ENCODE measurements around the gene MAPKAP1. TPM values are rescaled to one million over a fixed set of nuclear protein-coding genes. Genes with fewer than 3 reads are reported as not detected.

MAPKAP1 gene
- total RNA-seq, 2 donors from 2014 or later, result 56.5 to 63.8 TPM

DNA sequence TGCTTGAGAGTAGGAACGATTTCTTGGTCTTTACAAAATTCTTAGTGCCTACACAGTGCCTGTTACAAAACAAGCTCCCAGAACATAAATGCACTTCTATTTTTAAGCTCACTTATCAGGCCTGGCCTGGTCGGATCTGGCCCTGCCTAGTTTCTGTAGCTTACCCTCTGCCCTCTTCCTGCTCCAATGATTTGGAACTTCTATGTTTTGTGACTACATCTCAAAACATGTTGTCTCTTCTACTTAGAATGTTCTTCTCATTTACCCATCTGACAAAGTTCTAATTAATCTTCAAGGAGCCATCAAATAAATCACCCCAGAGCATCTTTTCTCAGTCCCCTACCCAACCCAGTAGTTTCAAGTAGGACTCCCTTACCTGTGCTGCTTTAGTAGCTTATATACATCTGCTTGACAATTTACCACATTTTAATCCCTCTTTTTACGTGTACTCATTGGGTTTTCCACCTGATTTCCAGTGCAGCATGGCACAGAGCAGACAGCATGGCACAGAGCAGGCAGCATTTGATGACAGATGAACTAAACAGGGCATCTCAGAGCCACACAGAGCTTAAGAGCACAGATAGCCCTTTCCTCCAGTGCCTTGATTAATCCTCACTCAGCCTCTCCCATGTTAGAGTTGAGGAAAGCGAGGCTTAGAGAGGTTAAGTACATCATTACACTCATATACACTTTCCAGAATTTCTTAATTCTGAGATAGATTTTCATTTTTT is 171.9 kb downstream of the MAPKAP1 start:
- intact Hi-C loops (cut with DNase I, micrococcal nuclease), result no loop called here
- no peak for DNase-seq
- no peak for ATAC-seq

DNA sequence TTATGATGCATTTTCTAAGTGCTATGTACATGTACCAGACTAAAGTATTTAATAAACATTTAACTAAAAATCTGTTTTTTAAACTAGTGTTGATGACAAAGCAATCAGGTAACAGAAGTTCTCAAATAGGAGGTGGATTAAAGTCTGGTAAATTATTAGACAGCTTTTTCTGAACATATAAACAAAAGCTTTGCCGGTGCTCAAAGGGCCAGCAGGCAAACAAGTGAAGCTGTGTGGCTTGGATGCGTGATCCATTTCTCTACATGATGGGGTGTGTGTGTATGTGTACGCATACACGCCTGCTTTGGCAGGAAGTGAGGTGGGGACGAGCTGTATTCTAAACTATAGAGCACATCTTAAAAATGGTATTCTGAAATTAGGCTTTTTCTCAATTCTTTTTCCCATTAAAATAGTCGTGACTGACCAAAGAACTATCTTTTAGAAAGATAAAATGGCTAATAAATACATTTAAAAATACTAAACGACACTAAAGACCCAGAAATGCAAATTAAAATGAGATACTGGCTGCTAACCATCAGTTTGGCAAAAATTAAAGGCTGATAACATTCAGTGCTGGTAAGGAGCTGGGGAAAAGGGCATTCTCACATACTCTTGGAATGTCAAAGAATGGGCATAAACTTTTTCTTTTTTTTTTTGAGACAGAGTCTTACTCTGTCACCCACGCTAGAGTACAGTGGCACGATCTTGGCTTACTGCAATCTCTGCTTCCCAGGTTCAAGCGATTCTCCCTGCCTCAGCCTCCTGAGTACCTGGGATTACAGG is 174.0 kb downstream of the MAPKAP1 start:
- intact Hi-C loops (cut with DNase I, micrococcal nuclease), result no loop called here
- DNase-seq (no peak), ATAC-seq (no peak)

- ATAC-seq (no peak), DNase-seq (no peak)
- intact Hi-C loops (cut with DNase I, micrococcal nuclease), result no loop called here
Measured at GRCh38 chr9:125532412-125532811, 174.6 kb downstream of the MAPKAP1 start.

- DNase-seq (no peak), ATAC-seq (no peak)
- intact Hi-C loops (cut with DNase I, micrococcal nuclease), result no loop called here
Measured at GRCh38 chr9:125529589-125530515, 177.2 kb downstream of the MAPKAP1 start.

DNA sequence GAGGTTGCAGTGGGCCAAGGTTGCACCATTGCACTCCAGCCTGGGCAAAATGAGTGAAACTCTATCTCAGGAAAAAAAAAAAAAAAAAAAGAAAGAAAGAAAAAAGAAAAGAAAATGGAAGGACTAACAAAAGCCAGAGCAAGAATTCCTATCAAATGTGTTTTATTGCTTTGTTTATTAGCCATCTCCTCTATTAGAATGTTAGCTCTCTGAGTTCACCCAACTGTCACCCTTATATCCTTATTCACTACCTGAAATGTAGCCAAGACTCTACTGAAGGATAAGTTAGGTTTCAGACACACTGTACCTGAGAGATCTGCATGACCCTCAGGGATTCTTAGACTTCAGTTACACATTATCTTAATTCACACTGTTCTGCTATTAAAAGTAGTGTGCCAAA is 177.9 kb downstream of the MAPKAP1 start:
- ATAC-seq (no peak), DNase-seq (no peak)
- intact Hi-C loops (cut with DNase I, micrococcal nuclease), result no loop called here

DNA sequence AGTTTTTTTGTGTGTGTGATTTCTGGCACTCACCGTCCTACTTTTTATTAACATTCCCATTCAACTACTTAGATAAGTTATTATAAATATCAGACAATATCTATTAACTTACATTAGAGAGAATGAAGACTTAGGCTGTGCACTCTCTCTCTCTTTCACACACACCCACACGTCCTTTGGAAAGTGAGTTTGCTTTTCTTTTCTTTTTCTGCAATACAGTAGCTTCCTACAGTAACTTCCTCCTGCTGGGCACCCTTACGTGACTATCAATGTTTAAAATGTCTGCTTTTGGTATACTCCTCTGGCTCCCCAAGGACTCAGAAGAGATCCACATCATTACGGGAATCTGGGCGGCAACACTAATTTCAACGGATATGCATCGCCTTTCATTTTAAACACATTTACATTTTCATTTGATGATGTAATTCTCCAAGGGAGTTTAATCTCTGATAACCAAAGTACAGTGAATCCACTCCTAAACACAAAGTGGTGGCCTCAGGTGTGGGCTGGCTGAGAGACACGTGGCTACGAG is 179.5 kb downstream of the MAPKAP1 start:
- ATAC-seq (no peak), DNase-seq (no peak)
- intact Hi-C loops (cut with DNase I, micrococcal nuclease), result no loop called here

GRCh38 chr9:125525921-125526631 is 180.9 kb downstream of the MAPKAP1 start:
- intact Hi-C loops (cut with DNase I, micrococcal nuclease), result no loop called here
- DNase-seq (no peak), ATAC-seq (no peak)

DNA sequence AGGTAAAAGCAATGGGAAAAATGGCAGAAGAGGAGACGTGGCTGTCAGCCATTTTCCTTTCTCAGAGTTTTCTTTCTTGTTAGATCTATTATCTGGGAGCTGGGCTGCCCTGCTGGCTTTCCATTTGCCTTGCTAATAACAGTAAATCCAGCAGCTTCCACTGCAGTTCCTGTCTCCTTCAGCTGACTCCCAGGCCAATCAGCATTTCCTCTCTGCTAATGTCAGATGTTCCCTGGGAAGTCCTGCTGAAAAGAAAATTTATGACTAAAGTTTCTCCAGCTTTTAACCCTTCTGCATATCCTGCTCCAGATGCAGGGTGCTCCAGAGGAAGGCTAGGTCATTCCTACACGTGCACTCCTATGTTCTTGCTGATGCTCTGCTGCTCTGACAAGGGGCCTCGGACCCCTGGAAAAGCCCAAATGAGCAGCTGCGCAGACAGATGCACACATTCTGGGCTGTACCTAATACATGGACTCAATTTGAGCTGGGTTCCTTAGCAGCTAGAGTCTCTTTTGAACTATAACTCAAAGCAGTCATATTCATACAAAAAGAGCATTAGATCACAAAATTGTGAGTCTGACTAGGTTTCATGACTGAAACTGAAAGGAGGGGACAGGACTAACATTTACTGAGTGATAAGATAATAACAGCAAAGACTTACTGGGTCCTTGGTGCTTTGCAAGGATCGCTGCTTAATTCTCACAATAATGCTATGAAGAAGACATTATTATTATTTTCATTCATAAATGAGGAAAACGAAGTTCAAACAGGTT is 182.2 kb downstream of the MAPKAP1 start:
- DNase-seq (no peak), ATAC-seq (no peak)
- intact Hi-C loops (cut with DNase I, micrococcal nuclease), result no loop called here

- intact Hi-C loops (cut with DNase I, micrococcal nuclease), result no loop called here
- ATAC-seq (no peak), DNase-seq (no peak)
Measured at GRCh38 chr9:125523681-125524080, 183.3 kb downstream of the MAPKAP1 start.

DNA sequence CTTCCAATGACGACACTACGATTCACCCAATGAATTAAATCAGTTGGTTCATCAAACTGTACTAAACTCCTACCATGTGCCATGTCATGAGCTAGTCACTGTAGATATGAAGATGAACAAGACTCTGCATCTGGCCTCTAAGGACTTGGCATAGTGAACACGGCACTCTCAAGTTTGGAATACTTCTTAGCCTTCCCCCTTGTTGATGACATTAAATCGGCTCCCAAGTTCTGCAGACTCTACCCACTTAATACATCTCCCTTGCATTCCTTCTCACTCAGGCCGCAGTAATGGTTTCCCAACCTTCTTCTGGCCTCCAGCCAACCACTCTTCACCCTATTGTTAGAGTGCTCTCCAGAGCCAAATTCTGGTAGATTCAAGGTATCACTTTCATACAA is 184.7 kb downstream of the MAPKAP1 start:
- DNase-seq, result no peak
- intact Hi-C loops (cut with DNase I, micrococcal nuclease), result no loop called here
- ATAC-seq, result no peak

DNA sequence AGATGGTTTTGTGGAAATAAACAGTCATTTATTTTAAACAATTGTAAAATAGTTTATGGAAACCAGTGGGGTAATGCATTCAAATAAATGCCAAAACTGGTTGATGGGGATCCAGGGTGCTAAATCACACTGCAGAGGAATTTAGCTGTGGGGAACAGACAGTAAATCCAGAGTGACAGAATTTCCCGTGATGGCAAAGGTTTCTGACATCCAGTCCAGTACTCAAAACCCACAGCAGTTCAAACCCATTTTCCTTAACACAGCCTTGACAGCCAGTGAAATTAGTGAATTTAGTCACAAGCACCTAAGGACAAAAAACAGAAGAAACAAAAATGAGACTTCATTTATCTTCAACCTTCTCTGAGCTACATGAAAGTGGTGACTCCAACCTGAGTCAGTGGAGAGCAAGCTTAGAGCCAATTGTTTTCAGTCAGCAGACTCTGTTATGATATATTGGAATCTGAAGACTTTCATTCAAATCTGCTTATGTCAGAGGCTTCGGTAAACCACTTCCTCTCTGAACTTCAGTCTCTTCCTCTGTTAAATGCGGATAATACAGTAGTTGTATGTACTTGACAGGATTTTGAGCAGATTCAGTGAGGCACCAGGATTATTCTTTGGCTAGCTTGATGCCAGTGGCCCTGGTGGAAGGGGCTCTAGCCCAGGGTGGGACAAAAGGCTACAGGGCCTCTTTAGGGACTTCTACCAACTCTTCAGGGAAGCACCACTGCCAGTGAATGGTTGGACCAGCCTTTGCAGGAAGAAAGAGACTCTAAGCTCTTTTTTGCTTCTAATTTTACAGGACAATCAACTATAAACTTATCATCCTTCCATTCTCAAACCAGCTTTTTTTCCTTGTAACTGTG is 185.3 kb downstream of the MAPKAP1 start:
- intact Hi-C loops (cut with DNase I, micrococcal nuclease), result no loop called here
- ATAC-seq, result no peak
- no peak for DNase-seq

DNA sequence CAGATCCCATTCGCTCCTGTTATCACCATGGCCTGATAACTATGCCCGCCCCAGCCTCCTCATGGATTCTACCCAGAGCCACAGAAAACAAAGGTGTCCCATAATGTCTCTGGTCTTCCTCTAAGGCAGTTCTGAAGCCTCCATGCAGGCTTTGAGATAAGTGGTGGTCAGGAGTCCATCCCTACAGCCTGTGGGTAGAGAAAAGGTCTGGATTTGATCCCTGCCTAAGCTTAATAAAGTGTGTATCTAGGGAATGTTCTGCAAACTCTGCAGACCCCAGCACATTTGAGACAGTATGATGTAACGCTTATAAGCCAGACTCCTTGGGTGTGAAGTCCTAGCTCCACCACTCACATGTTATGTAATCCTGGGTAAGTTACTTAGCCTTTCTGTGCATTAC is 187.3 kb downstream of the MAPKAP1 start:
- ATAC-seq (no peak), DNase-seq (no peak)
- intact Hi-C loops (cut with DNase I, micrococcal nuclease), result no loop called here

GRCh38 chr9:125517577-125517976 is 189.4 kb downstream of the MAPKAP1 start:
- ATAC-seq (no peak), DNase-seq (no peak)
- intact Hi-C loops (cut with DNase I, micrococcal nuclease), result no loop called here

- ATAC-seq, result no peak
Measured at GRCh38 chr9:125515983-125516940, 190.7 kb downstream of the MAPKAP1 start.

DNA sequence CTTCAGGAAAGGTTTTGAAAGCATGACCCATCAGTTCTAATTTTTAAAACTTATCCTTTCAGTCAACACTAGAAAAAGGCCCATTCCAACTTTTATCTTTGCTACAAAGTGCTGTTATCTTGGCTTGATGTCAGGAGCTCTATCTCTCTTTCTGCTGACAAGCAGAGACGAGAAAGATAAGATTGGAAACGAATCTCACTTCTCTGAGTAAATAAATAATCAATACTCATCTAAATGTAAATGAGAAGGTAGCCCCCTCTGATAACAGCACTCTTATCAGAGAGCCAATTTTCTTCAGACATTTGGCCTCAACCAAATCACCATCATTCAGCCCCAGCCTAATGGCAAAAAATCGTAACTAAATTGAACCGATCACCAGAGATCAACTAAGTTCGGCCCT is 191.7 kb downstream of the MAPKAP1 start:
- DNase-seq, result no peak
- intact Hi-C loops (cut with DNase I, micrococcal nuclease), result no loop called here

More at GRCh38 chr9:125515983-125516940, 190.7 kb downstream of the MAPKAP1 start:
- no peak for DNase-seq
- intact Hi-C loops (cut with DNase I, micrococcal nuclease), result no loop called here

GRCh38 chr9:125514468-125514867 is 192.5 kb downstream of the MAPKAP1 start:
- intact Hi-C loops (cut with DNase I, micrococcal nuclease), result no loop called here
- ATAC-seq (no peak), DNase-seq (no peak)

More for the DNA sequence above, 191.7 kb downstream of the MAPKAP1 start:
- no peak for ATAC-seq
